H9 (cell line): ENCODE data around the gene FBRSL1. TPM values are rescaled to one million over a fixed set of nuclear protein-coding genes. Genes with fewer than 3 reads are reported as not detected.

Source experiments
- DNase-seq: peaks from one replicate; pipeline ENCODE4 v3.0.0-alpha.2; 2017
- H2AFZ ChIP-seq: one replicate; pipeline ENCODE4 v1.6.1; 2013; ENCODE audit warnings: mild to moderate bottlenecking, low read length, control low read depth, moderate library complexity
- H2AK5ac ChIP-seq: 2 replicates; pipeline ENCODE4 v1.6.1; 2013; ENCODE audit warnings: low read length, control low read depth, mixed read lengths; ENCODE audit not compliant: insufficient read length
- H2BK120ac ChIP-seq: one replicate; pipeline ENCODE4 v1.6.1; 2013; ENCODE audit warnings: low read depth, mild to moderate bottlenecking, low read length, control low read depth, inconsistent platforms; ENCODE audit not compliant: poor library complexity, severe bottlenecking
- H2BK12ac ChIP-seq: 2 replicates; pipeline ENCODE4 v1.6.1; 2013; ENCODE audit warnings: low read length, control low read depth, mixed read lengths, low read depth; ENCODE audit not compliant: insufficient read length
- H2BK15ac ChIP-seq: 2 replicates; pipeline ENCODE4 v1.6.1; 2013; ENCODE audit warnings: low read depth, low read length, control low read depth
- H2BK20ac ChIP-seq: one replicate; pipeline ENCODE4 v1.6.1; 2013; ENCODE audit warnings: low read depth, mild to moderate bottlenecking, low read length, control low read depth, inconsistent platforms; ENCODE audit not compliant: poor library complexity, severe bottlenecking
- H2BK5ac ChIP-seq: 2 replicates; pipeline ENCODE4 v1.6.1; 2013; ENCODE audit warnings: low read length, control low read depth, mixed read lengths; ENCODE audit not compliant: insufficient read length
- H3K14ac ChIP-seq: 2 replicates; pipeline ENCODE4 v1.6.1; 2013; ENCODE audit warnings: low read length, control low read depth; ENCODE audit not compliant: insufficient read depth
- H3K18ac ChIP-seq: 2 replicates; pipeline ENCODE4 v1.6.1; 2013; ENCODE audit warnings: low read depth, mild to moderate bottlenecking, mixed read lengths, low read length, control low read depth; ENCODE audit not compliant: insufficient read length
- H3K23ac ChIP-seq: 2 replicates; pipeline ENCODE4 v1.6.1; 2013; ENCODE audit warnings: low read length, control low read depth, mixed read lengths, low read depth; ENCODE audit not compliant: insufficient read length
- H3K23me2 ChIP-seq: 2 replicates; pipeline ENCODE4 v1.6.1; 2013; ENCODE audit warnings: low read depth, mild to moderate bottlenecking, mixed read lengths, low read length, control low read depth; ENCODE audit not compliant: insufficient read length, poor library complexity, severe bottlenecking
- H3K27ac ChIP-seq: 2 replicates; pipeline ENCODE4 v1.5.1; 2013; ENCODE audit warnings: low read length, control low read depth, mixed read lengths, low read depth; ENCODE audit not compliant: insufficient read length
- H3K27me3 ChIP-seq: 2 replicates; pipeline ENCODE4 v1.6.1; 2013; ENCODE audit warnings: low read length, control low read depth, inconsistent platforms; ENCODE audit not compliant: insufficient read depth
- H3K4ac ChIP-seq: 2 replicates; pipeline ENCODE4 v1.6.1; 2013; ENCODE audit warnings: low read depth, mild to moderate bottlenecking, control low read depth, inconsistent platforms, low read length, moderate library complexity
- H3K4me1 ChIP-seq: 2 replicates; pipeline ENCODE4 v1.6.1; 2013; ENCODE audit warnings: low read length, control low read depth, inconsistent platforms; ENCODE audit not compliant: insufficient read depth
- H3K4me2 ChIP-seq: 2 replicates; pipeline ENCODE4 v1.6.1; 2013; ENCODE audit warnings: low read length, control low read depth, mixed read lengths; ENCODE audit not compliant: insufficient read length, insufficient read depth
- H3K56ac ChIP-seq: 2 replicates; pipeline ENCODE4 v1.6.1; 2013; ENCODE audit warnings: low read depth, mild to moderate bottlenecking, mixed read lengths, low read length, control low read depth; ENCODE audit not compliant: insufficient read length
- H3K79me1 ChIP-seq: 2 replicates; pipeline ENCODE4 v1.6.1; 2013; ENCODE audit warnings: low read depth, mild to moderate bottlenecking, moderate library complexity, low read length, control low read depth, inconsistent platforms; ENCODE audit not compliant: insufficient read depth, poor library complexity, severe bottlenecking
- H3K79me2 ChIP-seq: 2 replicates; pipeline ENCODE4 v1.6.1; 2013; ENCODE audit warnings: low read length, control low read depth, inconsistent platforms; ENCODE audit not compliant: insufficient read depth
- H3K9ac ChIP-seq: 2 replicates; pipeline ENCODE4 v1.6.1; 2013; ENCODE audit warnings: low read length, control low read depth, mixed read lengths; ENCODE audit not compliant: insufficient read length; ENCODE audit errors: extremely low read depth
- H3K9me3 ChIP-seq: one replicate; pipeline ENCODE4 v1.6.1; 2013; ENCODE audit warnings: low read depth, low read length, inconsistent platforms; ENCODE audit not compliant: control insufficient read depth
- H3T11ph ChIP-seq: one replicate; pipeline ENCODE4 v1.6.1; 2013; ENCODE audit warnings: mild to moderate bottlenecking, low read length, control low read depth, inconsistent platforms
- H4K20me1 ChIP-seq: one replicate; pipeline ENCODE4 v1.6.1; 2013; ENCODE audit not compliant: control insufficient read depth, insufficient read length, insufficient read depth
- H4K5ac ChIP-seq: 2 replicates; pipeline ENCODE4 v1.6.1; 2013; ENCODE audit warnings: low read depth, mild to moderate bottlenecking, mixed read lengths, low read length, control low read depth; ENCODE audit not compliant: insufficient read length
- H4K8ac ChIP-seq: replicated peaks from 2 replicates; pipeline ENCODE4 v1.6.1; 2013; ENCODE audit warnings: low read length, control low read depth, mixed read lengths, low read depth; ENCODE audit not compliant: insufficient read length
- H4K91ac ChIP-seq: 2 replicates; pipeline ENCODE4 v1.6.1; 2013; ENCODE audit warnings: low read depth, mild to moderate bottlenecking, moderate library complexity, mixed read lengths, low read length, control low read depth; ENCODE audit not compliant: insufficient read length
- H3K27ac Mint-ChIP-seq, 3 experiments: 2 replicates in 2 of 3; 3 replicates in 1 of 3; pipeline ENCODE4 v1.8.0; 2020 to 2021; ENCODE audit warnings: mixed read lengths in 3 of 3, mild to moderate bottlenecking in 1 of 3, moderate library complexity in 1 of 3
- H3K27me3 Mint-ChIP-seq: 2 replicates; pipeline ENCODE4 v1.8.0; 2021; ENCODE audit warnings: low read depth, mild to moderate bottlenecking, moderate library complexity, mixed read lengths
- H3K36me3 Mint-ChIP-seq, 3 experiments: 2 replicates in 2 of 3; 3 replicates in 1 of 3; pipeline ENCODE4 v1.8.0; 2020 to 2021; ENCODE audit warnings: low read depth in 3 of 3, mixed read lengths in 3 of 3; ENCODE audit not compliant: insufficient read depth in 1 of 3
- H3K4me1 Mint-ChIP-seq, 2 experiments: 2 replicates each; pipeline ENCODE4 v1.8.0; 2020; ENCODE audit warnings: mixed read lengths in 2 of 2
- H3K4me3 Mint-ChIP-seq, 2 experiments: 2 replicates in 1 of 2; 3 replicates in 1 of 2; pipeline ENCODE4 v1.8.0; 2020 to 2021; ENCODE audit warnings: mild to moderate bottlenecking in 2 of 2, mixed read lengths in 2 of 2, moderate library complexity in 1 of 2
- H3K9me3 Mint-ChIP-seq, 2 experiments: 2 replicates in 1 of 2; 3 replicates in 1 of 2; pipeline ENCODE4 v1.8.0; 2020; ENCODE audit warnings: mild to moderate bottlenecking in 2 of 2, mixed read lengths in 2 of 2, moderate library complexity in 1 of 2
- WGBS: extraction: QIAGEN DNeasy Blood & Tissue Kit; methylation state at CpG from one replicate; pipeline ENCODE4 v1.1.7; 2013; ENCODE audit warnings: missing lambda C conversion rate, low lambda C conversion rate, mixed read lengths; ENCODE audit not compliant: insufficient read length; ENCODE audit errors: extremely low coverage; 5-methylcytosine and 5-hydroxymethylcytosine counted together
- total RNA-seq: library from RNA; stranded (reverse); gene quantifications from 2 replicates; pipeline ENCODE4 v1.2.1, GENCODE V29; 2021
- TF ChIP-seq, protein P1 (sequence below): fragments of 200-600 bp; sonication (generic); conservative IDR thresholded peaks from 3 replicates; pipeline ENCODE4 v1.8.0; 2021; ENCODE audit warnings: antibody characterized with exemption, mild to moderate bottlenecking

The FBRSL1 gene
- total RNA-seq, 1 experiment from 2014 or later: 90.8 TPM

GRCh38 chr12:132483208-132483607 is 6.7 kb upstream of the FBRSL1 start:
- Histone ChIP-seq H3K9me3 (no peaks in the 10 kb centered on the region), H3T11ph (no peak overlapping the region), H4K8ac (no peak overlapping the region), H4K5ac (no peak overlapping the region), H3K9ac (no peak overlapping the region), H2BK12ac (no peak overlapping the region), H3K27me3 (peaks cover 30% of the 10 kb centered on the region; the same call in 1 of the 2 replicates), H3K4me1 (no peaks in the 10 kb centered on the region), H2BK20ac (no peak overlapping the region), H3K23ac (no peak overlapping the region), H3K4me2 (no peak overlapping the region), H4K91ac (no peak overlapping the region), H2BK120ac (no peak overlapping the region), H3K14ac (no peak overlapping the region), H3K18ac (no peak overlapping the region), H3K79me1 (no peaks in the 10 kb centered on the region), H2BK15ac (no peak overlapping the region), H3K27ac (no peak overlapping the region), H3K56ac (no peak overlapping the region), H3K4ac (no peak overlapping the region), H3K23me2 (no peaks in the 10 kb centered on the region), H4K20me1 (no peaks in the 10 kb centered on the region), H3K79me2 (no peaks in the 10 kb centered on the region), H2BK5ac (no peak overlapping the region), H2AFZ (no peak overlapping the region), H2AK5ac (no peak overlapping the region)
- WGBS: no CpG with 5 or more reads among the region's 27 CpGs
- H3K9me3 Mint-ChIP-seq: no peaks in the 10 kb centered on the region
- peaks cover 97% of the 10 kb centered on the region for H3K27me3 Mint-ChIP-seq
- peaks cover under 1 to 6% of the 10 kb centered on the region in 2 experiments for H3K4me1 Mint-ChIP-seq
- TF ChIP-seq, protein P1, sequence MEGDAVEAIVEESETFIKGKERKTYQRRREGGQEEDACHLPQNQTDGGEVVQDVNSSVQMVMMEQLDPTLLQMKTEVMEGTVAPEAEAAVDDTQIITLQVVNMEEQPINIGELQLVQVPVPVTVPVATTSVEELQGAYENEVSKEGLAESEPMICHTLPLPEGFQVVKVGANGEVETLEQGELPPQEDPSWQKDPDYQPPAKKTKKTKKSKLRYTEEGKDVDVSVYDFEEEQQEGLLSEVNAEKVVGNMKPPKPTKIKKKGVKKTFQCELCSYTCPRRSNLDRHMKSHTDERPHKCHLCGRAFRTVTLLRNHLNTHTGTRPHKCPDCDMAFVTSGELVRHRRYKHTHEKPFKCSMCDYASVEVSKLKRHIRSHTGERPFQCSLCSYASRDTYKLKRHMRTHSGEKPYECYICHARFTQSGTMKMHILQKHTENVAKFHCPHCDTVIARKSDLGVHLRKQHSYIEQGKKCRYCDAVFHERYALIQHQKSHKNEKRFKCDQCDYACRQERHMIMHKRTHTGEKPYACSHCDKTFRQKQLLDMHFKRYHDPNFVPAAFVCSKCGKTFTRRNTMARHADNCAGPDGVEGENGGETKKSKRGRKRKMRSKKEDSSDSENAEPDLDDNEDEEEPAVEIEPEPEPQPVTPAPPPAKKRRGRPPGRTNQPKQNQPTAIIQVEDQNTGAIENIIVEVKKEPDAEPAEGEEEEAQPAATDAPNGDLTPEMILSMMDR: no peak
- no peak overlapping the region for H3K27ac Mint-ChIP-seq
- H3K36me3 Mint-ChIP-seq: no peaks in the 10 kb centered on the region; a peak in 1 of 7 replicates
- no peak for DNase-seq
- H3K4me3 Mint-ChIP-seq: no peak overlapping the region
